SHP77 treated with DMSO at 0.1 percent for 48 hours (cell line): ENCODE data around the gene DXO.
"Not testable (repeated sequence)": the region's sequence is repeated elsewhere in the genome, so short reads cannot be mapped to it uniquely, and the experiment has no call there.

ENCODE experiments used
- DNase-seq: peaks from one replicate; lab custom pipeline; 2025; lab: John Stamatoyannopoulos, UW

The DXO gene

GRCh38 chr6:31956796-31957195 lies 15.1 kb downstream of the DXO start:
- no peak for DNase-seq

DNA sequence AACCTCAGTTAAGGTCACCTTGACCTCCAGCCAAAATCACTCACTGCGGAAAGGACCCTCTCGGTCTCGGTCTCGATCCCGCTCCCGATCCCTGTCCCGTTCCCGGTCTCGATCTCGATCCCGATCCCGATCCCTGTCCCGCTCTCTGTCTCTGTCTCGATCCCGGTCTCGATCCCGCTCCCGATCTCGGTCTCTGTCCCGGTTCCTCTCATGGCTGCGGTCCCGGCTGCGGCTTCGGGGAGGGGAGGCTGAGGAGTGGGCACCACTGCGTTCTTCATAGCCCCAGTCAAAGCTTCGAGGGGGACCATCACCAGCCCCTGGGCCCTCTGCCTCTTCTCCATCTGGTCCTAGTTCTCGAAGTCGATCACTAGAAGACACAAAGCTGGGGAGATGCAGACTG lies 17.4 kb downstream of the DXO start:
- DNase-seq = no peak

DNA sequence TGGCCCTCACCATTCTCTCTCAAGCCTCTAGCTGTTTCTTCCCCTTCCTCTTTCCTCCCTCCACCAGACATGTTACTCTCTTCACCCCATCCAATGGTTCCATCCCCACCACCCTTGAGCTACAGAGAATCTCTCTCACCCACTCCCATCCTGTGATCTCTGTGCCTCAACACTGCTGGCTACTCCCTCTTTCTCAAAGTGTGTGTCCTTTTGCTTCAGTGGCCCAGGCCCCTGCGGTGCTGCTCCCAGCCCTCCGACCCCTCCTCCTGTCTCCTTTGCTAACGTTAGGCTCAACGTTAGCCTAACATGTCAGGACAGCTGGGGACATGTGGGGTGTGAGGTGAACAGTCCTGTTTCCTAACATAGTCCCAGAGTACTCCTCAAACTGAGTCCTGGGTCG lies 19.0 kb downstream of the DXO start:
- DNase-seq = no peak

DNA sequence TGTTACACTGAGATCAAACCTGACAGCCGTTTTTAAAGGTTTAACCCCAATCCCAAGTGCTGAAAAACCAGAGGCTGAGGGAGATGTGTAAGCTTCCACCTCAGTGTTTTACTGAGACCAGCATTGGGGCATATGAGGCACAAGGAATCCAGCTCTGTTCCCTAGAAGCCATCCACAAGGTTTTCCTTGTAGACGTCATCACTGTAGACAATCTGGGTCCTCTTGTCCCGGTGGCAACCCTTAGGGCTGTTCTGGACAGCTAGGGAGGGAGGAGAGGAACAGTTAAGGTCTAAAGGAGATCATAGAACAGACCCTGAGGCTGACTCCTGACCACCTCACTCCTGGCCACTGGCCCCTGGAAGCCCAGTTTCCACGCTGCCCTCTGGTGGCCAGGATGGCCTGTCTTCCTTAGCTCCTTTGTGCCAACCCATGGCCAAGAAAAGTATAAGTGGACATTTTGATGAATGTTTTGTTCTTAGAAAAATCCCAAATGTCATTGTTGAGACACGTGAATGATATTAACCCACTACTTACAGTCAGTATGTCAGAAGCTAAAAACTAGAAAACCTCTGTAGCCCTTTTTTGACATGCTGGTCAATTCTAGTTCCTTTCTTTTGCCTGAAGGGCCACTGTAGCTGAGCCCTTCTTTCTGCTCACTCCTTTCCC lies 19.7 kb downstream of the DXO start:
- DNase-seq = no peak

DNA sequence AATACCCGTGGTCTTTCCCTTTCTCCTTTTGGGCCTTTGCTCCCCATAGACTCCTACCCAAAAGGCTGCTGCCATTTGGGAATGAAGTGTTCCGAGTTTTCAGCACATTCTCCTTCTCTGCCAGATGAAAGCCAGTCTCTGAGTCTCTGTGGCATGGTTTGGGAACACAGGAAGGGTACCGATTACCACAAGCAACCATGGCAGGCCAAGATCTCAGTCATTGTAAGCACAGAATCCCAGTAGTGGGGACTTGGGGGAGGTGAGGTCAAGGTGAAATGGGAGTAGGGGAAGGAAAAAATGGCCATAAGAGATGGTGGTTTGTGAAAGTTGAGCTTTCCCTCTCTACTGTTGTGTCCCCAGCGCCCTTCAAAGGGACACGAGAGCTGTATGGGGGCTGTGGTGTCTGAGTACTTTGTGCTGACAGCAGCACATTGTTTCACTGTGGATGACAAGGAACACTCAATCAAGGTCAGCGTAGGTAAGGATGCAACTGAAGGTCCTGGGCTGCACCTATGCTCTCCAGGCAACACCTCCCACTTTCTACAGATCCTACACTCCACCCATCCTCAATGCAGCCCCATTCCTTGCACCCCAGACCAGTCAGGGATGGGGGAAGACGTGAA lies 21.9 kb downstream of the DXO start:
- no peak for DNase-seq

- DNase-seq = no peak
Observed at GRCh38 chr6:31948753-31949413, 23.1 kb downstream of the DXO start.

DNA sequence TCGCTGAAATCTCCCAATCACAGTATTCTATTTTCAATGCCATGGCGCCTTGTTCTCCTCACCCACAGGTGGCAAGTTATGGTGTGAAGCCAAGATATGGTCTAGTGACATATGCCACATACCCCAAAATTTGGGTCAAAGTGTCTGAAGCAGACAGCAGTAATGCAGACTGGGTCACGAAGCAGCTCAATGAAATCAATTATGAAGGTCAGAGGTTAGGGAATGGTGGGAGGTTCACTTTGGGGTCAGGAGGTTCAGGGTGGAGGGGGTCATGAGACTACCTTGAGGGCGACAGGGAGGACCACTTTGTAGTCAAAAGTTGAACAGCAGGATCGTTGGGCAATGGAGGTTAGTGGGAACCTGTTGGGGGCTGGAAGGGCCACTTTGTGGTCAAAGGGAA lies 23.6 kb downstream of the DXO start:
- DNase-seq = no peak

DNA sequence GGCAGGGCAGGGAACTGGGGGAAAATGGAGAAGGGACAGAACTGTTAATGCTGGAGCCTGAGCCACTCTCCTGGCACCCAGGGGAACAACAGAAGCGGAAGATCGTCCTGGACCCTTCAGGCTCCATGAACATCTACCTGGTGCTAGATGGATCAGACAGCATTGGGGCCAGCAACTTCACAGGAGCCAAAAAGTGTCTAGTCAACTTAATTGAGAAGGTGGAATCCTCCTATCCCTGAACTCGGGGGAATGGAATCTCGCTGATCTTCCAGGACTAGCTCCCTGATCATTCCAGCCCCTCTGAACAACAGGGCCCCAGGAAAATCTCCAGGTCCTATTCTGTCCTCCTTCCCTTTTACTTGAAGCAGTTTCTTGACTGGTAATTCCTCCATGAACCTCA lies 24.1 kb downstream of the DXO start:
- DNase-seq = no peak

- DNase-seq = no peak
Observed at GRCh38 chr6:31947070-31947675, 24.8 kb downstream of the DXO start.

GRCh38 chr6:31946370-31946885 lies 25.5 kb downstream of the DXO start:
- DNase-seq = no peak

GRCh38 chr6:31945507-31946369 lies 26.2 kb downstream of the DXO start, which contains the start of gene CFB:
Gene CFB, plus strand, starts transcription at chr6:31946095. Its CDS starts 127 bp downstream, at chr6:31946222.
- no peak for DNase-seq

DNA sequence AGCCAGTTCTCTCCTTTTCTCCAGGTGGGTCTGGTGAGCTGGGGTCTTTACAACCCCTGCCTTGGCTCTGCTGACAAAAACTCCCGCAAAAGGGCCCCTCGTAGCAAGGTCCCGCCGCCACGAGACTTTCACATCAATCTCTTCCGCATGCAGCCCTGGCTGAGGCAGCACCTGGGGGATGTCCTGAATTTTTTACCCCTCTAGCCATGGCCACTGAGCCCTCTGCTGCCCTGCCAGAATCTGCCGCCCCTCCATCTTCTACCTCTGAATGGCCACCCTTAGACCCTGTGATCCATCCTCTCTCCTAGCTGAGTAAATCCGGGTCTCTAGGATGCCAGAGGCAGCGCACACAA lies 26.8 kb downstream of the DXO start:
- DNase-seq = no peak

DNA sequence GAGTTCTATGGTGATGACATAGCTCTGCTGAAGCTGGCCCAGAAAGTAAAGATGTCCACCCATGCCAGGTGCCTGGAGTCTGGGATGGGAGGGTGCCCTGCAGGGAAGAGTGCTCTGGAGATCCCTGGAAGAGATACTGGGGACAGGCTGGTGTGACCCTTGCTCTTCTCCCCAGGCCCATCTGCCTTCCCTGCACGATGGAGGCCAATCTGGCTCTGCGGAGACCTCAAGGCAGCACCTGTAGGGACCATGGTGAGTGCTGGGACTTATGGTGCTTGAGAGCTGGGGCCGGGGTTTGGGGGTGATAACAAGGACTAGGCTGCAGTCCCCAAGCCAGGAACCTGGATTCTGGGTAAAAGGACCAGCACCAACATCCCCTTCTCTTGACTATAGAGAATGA lies 28.2 kb downstream of the DXO start:
- DNase-seq = no peak

GRCh38 chr6:31940256-31940664 lies 31.7 kb downstream of the DXO start:
- no peak for DNase-seq

GRCh38 chr6:31935823-31936222 lies 36.1 kb downstream of the DXO start:
- DNase-seq = no peak

- DNase-seq = no peak
Observed at GRCh38 chr6:31935021-31935420, 36.9 kb downstream of the DXO start.

GRCh38 chr6:31933537-31933936 lies 38.4 kb downstream of the DXO start:
- DNase-seq = no peak

- not testable (repeated sequence) for DNase-seq
Observed at GRCh38 chr6:31932137-31932536, 39.8 kb downstream of the DXO start.

DNA sequence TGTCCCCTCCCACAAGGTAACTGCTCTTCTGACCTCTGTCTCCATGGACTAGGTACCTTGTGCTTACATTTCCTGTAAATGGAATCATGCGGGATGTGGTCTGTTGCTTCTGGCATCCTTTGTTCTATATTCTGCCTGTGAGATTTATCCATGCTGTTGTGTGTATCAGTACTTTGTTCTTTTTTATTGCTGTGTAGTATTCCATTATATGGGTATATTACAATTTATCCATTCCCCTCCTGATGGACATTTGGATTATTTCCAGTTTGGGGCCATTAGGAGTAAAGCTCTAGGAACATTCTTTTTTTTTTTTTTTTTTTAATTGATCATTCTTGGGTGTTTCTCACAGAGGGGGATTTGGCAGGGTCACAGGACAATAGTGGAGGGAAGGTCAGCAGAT lies 41.0 kb downstream of the DXO start:
- DNase-seq = no peak

GRCh38 chr6:31928672-31928939 lies 43.3 kb downstream of the DXO start:
- DNase-seq = no peak

DNA sequence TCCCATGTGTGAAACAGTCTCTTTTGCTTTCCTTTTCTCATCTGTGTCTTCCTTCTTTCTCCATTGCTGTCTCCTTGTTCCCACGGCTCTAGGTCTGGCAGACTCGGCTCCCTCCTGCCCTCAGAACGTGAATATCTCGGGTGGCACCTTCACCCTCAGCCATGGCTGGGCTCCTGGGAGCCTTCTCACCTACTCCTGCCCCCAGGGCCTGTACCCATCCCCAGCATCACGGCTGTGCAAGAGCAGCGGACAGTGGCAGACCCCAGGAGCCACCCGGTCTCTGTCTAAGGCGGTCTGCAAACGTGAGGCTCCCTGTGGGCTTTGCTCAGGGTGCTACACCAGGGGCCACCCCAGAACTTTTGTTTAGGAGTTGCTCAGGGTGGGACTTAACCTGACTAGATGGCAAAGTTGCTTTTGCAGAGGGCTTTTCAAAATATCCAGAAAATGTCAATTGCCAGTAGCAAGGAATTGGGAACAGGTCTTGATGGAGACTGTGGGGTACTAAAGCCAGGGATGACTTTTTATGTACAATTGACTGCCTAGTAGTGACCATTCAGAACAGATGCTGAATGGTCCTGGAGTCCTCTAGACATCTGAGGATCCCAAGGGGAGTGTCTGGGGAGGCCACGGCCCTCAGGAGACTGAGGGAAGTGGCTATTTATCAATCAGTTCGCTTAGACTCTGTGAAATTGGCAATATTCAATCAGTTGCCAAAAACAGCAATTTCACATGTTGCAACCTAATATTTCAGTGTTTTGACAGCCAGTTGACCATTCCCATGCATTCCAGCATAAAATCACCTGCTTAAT lies 43.9 kb downstream of the DXO start:
- DNase-seq = no peak
